Right lung (tissue), 10 donors: Measurements from ENCODE around the gene SLC43A2. TPM values are rescaled to one million over a fixed set of nuclear protein-coding genes. Genes with fewer than 3 reads are reported as not detected.
"Not testable (repeated sequence)": the region's sequence is repeated elsewhere in the genome, so short reads cannot be mapped to it uniquely, and the experiment has no call there.

Experiments used
- DNase-seq, 2 donors: peaks; one replicate each; pipeline ENCODE4 v3.0.0-alpha.2; 2013
- long read RNA-seq, 8 donors: transcript quantifications; one replicate each; lab custom pipeline, GENCODE V29; 2026
- polyA plus RNA-seq, 5 donors: library from polyadenylated mRNA; unstranded; fragments of 120-200 nt; gene quantifications; one replicate each; pipeline versions ENCODE4 v1.2.1 to v1.2.3, GENCODE V29; 2013; ENCODE audit warnings: inconsistent platforms in 1 of 5, low replicate concordance in 1 of 5; ENCODE audit not compliant: insufficient read length in 5 of 5, insufficient read depth in 1 of 5

The SLC43A2 gene
- 10 to 100 TPM; 21.0 to 29.0 (median 23.4) TPM for polyA plus RNA-seq
- long read RNA-seq, donor 1, full-length matches to known transcripts: 4 of 4 reads
- long read RNA-seq, donor 1, partial matches to known transcripts: 0 of 4 reads
- long read RNA-seq, donor 1, other reads (novel, unspliced or antisense): 0 of 4 reads
- long read RNA-seq, donor 2, full-length matches to known transcripts: 2 of 2 reads
- long read RNA-seq, donor 2, partial matches to known transcripts: 0 of 2 reads
- long read RNA-seq, donor 2, other reads (novel, unspliced or antisense): 0 of 2 reads
- long read RNA-seq, donor 3, full-length matches to known transcripts: 2 of 2 reads
- long read RNA-seq, donor 3, partial matches to known transcripts: 0 of 2 reads
- long read RNA-seq, donor 3, other reads (novel, unspliced or antisense): 0 of 2 reads
- long read RNA-seq, donor 4, full-length matches to known transcripts: 4 of 4 reads
- long read RNA-seq, donor 4, partial matches to known transcripts: 0 of 4 reads
- long read RNA-seq, donor 4, other reads (novel, unspliced or antisense): 0 of 4 reads
- long read RNA-seq, donor 5, full-length matches to known transcripts: 5 of 10 reads
- long read RNA-seq, donor 5, partial matches to known transcripts: 5 of 10 reads
- long read RNA-seq, donor 5, other reads (novel, unspliced or antisense): 0 of 10 reads
- long read RNA-seq, donor 6, full-length matches to known transcripts: 3 of 3 reads
- long read RNA-seq, donor 6, partial matches to known transcripts: 0 of 3 reads
- long read RNA-seq, donor 6, other reads (novel, unspliced or antisense): 0 of 3 reads
- long read RNA-seq, donor 7, full-length matches to known transcripts: 1 of 1 reads
- long read RNA-seq, donor 7, partial matches to known transcripts: 0 of 1 reads
- long read RNA-seq, donor 7, other reads (novel, unspliced or antisense): 0 of 1 reads
- long read RNA-seq, donor 8: 0 reads

GRCh38 chr17:1627982-1628855 is at the start of gene SLC43A2:
Gene SLC43A2 (minus strand): TSS chr17:1628834. CDS start chr17:1627874, 960 bp downstream.
- peak; percentile 85 to 86 for DNase-seq

GRCh38 chr17:1676401-1676800 is 47.8 kb upstream of the SLC43A2 start:
- DNase-seq: no peak

GRCh38 chr17:1673041-1673785 is 44.6 kb upstream of the SLC43A2 start:
- no peak for DNase-seq

- DNase-seq: not testable (repeated sequence)
Measured at GRCh38 chr17:1663934-1664333, 35.3 kb upstream of the SLC43A2 start.

GRCh38 chr17:1661045-1661444 is 32.4 kb upstream of the SLC43A2 start:
- DNase-seq: no peak

GRCh38 chr17:1658100-1658499 is 29.5 kb upstream of the SLC43A2 start:
- DNase-seq: no peak

- no peak for DNase-seq
Measured at GRCh38 chr17:1653735-1654134, 25.1 kb upstream of the SLC43A2 start.

- not testable (repeated sequence) for DNase-seq
Measured at GRCh38 chr17:1652794-1653193, 24.2 kb upstream of the SLC43A2 start.

GRCh38 chr17:1651559-1651844 is 22.9 kb upstream of the SLC43A2 start:
- DNase-seq: no peak

- no peak for DNase-seq
Measured at GRCh38 chr17:1650731-1651558, 22.3 kb upstream of the SLC43A2 start.

GRCh38 chr17:1649844-1650501 is 21.3 kb upstream of the SLC43A2 start, which contains the start of gene RILP:
Gene RILP (minus strand): TSS chr17:1649866. CDS start chr17:1649804, 62 bp downstream.
- no peak for DNase-seq

- DNase-seq: peak; percentile 95 to 96
Measured at GRCh38 chr17:1648963-1649843, 20.6 kb upstream of the SLC43A2 start.

GRCh38 chr17:1648173-1648962 is 19.7 kb upstream of the SLC43A2 start:
- no peak for DNase-seq

- no peak for DNase-seq
Measured at GRCh38 chr17:1647802-1648171, 19.2 kb upstream of the SLC43A2 start.

- DNase-seq: no peak
Measured at GRCh38 chr17:1646199-1646875, 17.7 kb upstream of the SLC43A2 start.
